ENCODE data around the gene FHAD1. TPM values are rescaled to one million over a fixed set of nuclear protein-coding genes. Genes with fewer than 3 reads are reported as not detected.
A peak's percentile ranks its signal among the peaks of the same experiment; 100 is the strongest.

The FHAD1 gene
- total and polyA plus RNA-seq, 2 donors (not counting 3 experiments of a cell fraction or from before 2014, with no cell fraction given), result 0.04 to 0.69 TPM

DNA sequence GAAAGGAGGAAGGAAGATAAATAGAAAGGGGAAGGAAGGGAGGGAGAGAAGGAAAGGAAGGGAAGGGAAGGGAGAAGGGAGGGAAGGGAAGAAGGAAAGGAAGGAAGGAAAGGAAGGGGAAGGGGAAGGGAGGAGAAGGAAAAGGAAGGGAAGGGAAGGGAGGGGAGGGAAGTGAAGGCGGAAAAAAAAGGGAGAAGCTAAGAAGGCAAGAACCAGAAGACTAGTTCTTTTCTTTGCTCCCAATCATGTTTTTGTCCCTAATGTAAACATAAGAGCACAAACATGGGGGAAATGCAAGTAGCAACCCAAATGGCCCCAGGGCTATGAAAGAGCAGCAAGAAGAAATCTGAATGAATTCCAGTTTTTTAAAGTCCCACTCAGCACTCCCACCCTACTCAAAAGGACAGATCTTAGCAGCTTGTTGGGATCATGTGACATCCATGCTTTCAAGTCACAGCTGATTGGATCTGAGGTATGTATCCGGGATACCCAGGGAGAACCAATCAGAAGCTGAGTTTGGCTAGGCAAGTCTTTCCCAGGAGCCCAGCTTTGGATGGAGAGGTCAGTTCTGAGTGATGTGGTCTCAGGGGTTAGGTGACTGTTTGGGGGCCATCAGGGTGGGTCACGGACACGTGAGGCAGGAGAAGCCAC lies 24.2 kb upstream of the FHAD1 start:
- Histone ChIP-seq H3K4me2 (ENCODE audit: insufficient read depth, low read length) (no peak overlapping the region), H3K36me3 (ENCODE audit: control insufficient read depth in 2 of 2, extremely low read depth in 1 of 2, insufficient read depth in 2 of 2, low read length in 2 of 2) (no peaks in the 10 kb centered on the region), H3K9me1 (replicated peaks; ENCODE audit: control insufficient read depth, extremely low read depth, insufficient read depth, low read length) (no peaks in the 10 kb centered on the region), H4K20me1 (replicated peaks; ENCODE audit: control insufficient read depth, extremely low read depth, insufficient read depth, low read length) (no peaks in the 10 kb centered on the region), H3K27ac (ENCODE audit: insufficient read depth, low read depth, low read length) (no peak overlapping the region), H3K9me3 (replicated peaks; ENCODE audit: control insufficient read depth, insufficient read depth, low read length) (no peaks in the 10 kb centered on the region), H3K79me2 (ENCODE audit: control insufficient read depth, insufficient read depth, low read length) (no peaks in the 10 kb centered on the region), H3K9ac (replicated peaks; ENCODE audit: extremely low read depth, insufficient read depth, low read length) (no peak overlapping the region), H2AFZ (ENCODE audit: low read depth, low read length) (no peak overlapping the region), H3K4me1 (ENCODE audit: control insufficient read depth, extremely low read depth, insufficient read depth, low read length) (peaks cover 22% of the 10 kb centered on the region), H3K27me3 (ENCODE audit: control insufficient read depth in 2 of 2, insufficient read depth in 2 of 2, low read length in 2 of 2) (no peaks in the 10 kb centered on the region), H3K4me3 (replicated peaks in 1 of 3; ENCODE audit: insufficient read depth in 1 of 3, low read depth in 1 of 3, low read length in 3 of 3) (no peak overlapping the region)
- TF ChIP-seq POLR2A (IDR thresholded peaks at IDR 0.05; ENCODE audit: low read depth, low read length) (no peak), FOS (IDR thresholded peaks at IDR 0.05; ENCODE audit: borderline replicate concordance, insufficient read depth, low read length) (no peak), GATA2 (IDR thresholded peaks at IDR 0.05; ENCODE audit: insufficient read depth, insufficient read length, low read depth, low read length) (no peak), EZH2 (IDR thresholded peaks at IDR 0.05; ENCODE audit: borderline replicate concordance, low read depth, low read length, severe bottlenecking) (no peak)
- FAIRE-seq (no peak), DNase-seq (ENCODE audit: low read depth, low spot score) (no peak)
- intact Hi-C loops (cut with micrococcal nuclease), result no loop called here
- ChIA-PET POLR2A (interaction anchor here (0.6 kb wide), 1 partner anchor 17 kb away, joined by 4 read pairs; no protein-coding TSS in a partner anchor), CTCF (interaction anchor here (1.0 kb wide), 1 partner anchor 69 kb away, joined by 3 read pairs; the partner anchor contains the start of gene TMEM51)
- no TSS peak for BruUV-seq (replicated peaks)
- dilution Hi-C loops (cut with MboI; ENCODE audit: extremely low pct_ligation_motif_present, low sequenced_read_pairs), result no loop called here

DNA sequence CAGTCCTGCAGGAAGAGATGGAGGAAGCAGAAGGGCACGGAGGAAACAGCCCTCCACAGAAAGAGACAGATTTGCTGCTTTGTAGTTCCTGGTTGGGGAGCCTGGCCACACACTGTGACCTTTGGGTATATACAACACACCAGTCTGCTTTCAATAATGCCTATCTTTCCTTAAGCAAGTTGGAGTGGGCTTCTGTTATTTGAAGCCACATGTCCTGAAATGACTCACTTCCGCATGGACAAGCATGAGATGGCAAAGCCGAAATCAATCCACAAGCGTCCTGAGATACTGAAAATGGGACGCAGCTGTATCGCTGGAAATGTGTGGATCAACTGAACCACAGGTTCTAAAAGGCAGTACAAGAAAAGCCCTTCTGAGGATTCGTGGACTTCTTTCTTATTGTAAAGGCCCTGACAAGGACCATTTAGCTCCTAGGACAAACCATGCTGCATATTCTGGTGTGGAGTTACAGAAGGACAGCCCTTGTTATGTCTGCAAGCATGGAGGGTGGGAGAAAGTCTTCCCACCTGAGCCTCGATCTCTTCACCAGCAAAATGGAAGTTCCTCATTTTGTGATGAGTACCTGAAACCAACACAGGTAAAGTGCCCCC lies 22.7 kb upstream of the FHAD1 start:
- dilution Hi-C loops (cut with MboI; ENCODE audit: extremely low pct_ligation_motif_present, low sequenced_read_pairs) (no loop called here), intact Hi-C loops (cut with micrococcal nuclease) (no loop called here)
- H3K9me3 ChIP-seq (replicated peaks; ENCODE audit: control insufficient read depth, insufficient read depth, low read length), result no peaks in the 10 kb centered on the region
- H3K4me2 ChIP-seq (ENCODE audit: insufficient read depth, low read length), result no peak overlapping the region
- no peak overlapping the region for H2AFZ ChIP-seq (ENCODE audit: low read depth, low read length)
- no peak overlapping the region for H3K4me3 ChIP-seq (replicated peaks in 1 of 3; ENCODE audit: insufficient read depth in 1 of 3, low read depth in 1 of 3, low read length in 3 of 3)
- no peaks in the 10 kb centered on the region for H3K27me3 ChIP-seq (ENCODE audit: control insufficient read depth in 2 of 2, insufficient read depth in 2 of 2, low read length in 2 of 2)
- no peaks in the 10 kb centered on the region for H3K79me2 ChIP-seq (ENCODE audit: control insufficient read depth, insufficient read depth, low read length)
- POLR2A ChIA-PET, result no interaction called here
- no peak overlapping the region for H3K27ac ChIP-seq (ENCODE audit: insufficient read depth, low read depth, low read length)
- no TSS peak for BruUV-seq (replicated peaks)
- H3K9me1 ChIP-seq (replicated peaks; ENCODE audit: control insufficient read depth, extremely low read depth, insufficient read depth, low read length), result no peaks in the 10 kb centered on the region
- no peaks in the 10 kb centered on the region for H3K36me3 ChIP-seq (ENCODE audit: control insufficient read depth in 2 of 2, extremely low read depth in 1 of 2, insufficient read depth in 2 of 2, low read length in 2 of 2)
- H4K20me1 ChIP-seq (replicated peaks; ENCODE audit: control insufficient read depth, extremely low read depth, insufficient read depth, low read length), result no peaks in the 10 kb centered on the region
- H3K4me1 ChIP-seq (ENCODE audit: control insufficient read depth, extremely low read depth, insufficient read depth, low read length), result peaks cover 12% of the 10 kb centered on the region
- DNase-seq (ENCODE audit: low read depth, low spot score) (peak; percentile 36), FAIRE-seq (peak; percentile 87)
- TF ChIP-seq FOS (IDR thresholded peaks at IDR 0.05; ENCODE audit: borderline replicate concordance, insufficient read depth, low read length) (peak; percentile 17), GATA2 (IDR thresholded peaks at IDR 0.05; ENCODE audit: insufficient read depth, insufficient read length, low read depth, low read length) (no peak), POLR2AphosphoS5 (IDR thresholded peaks at IDR 0.05; ENCODE audit: insufficient read depth, low read depth, low read length) (no peak), MYC (IDR thresholded peaks at IDR 0.05; ENCODE audit: low read depth, low read length) (no peak), POLR2A (IDR thresholded peaks at IDR 0.05; ENCODE audit: low read depth, low read length) (no peak), JUN (IDR thresholded peaks at IDR 0.05; ENCODE audit: borderline replicate concordance, insufficient read depth, insufficient read length, low read depth) (peak; percentile 59), EZH2 (IDR thresholded peaks at IDR 0.05; ENCODE audit: borderline replicate concordance, low read depth, low read length, severe bottlenecking) (no peak)
- TF ChIP-seq, protein P1, sequence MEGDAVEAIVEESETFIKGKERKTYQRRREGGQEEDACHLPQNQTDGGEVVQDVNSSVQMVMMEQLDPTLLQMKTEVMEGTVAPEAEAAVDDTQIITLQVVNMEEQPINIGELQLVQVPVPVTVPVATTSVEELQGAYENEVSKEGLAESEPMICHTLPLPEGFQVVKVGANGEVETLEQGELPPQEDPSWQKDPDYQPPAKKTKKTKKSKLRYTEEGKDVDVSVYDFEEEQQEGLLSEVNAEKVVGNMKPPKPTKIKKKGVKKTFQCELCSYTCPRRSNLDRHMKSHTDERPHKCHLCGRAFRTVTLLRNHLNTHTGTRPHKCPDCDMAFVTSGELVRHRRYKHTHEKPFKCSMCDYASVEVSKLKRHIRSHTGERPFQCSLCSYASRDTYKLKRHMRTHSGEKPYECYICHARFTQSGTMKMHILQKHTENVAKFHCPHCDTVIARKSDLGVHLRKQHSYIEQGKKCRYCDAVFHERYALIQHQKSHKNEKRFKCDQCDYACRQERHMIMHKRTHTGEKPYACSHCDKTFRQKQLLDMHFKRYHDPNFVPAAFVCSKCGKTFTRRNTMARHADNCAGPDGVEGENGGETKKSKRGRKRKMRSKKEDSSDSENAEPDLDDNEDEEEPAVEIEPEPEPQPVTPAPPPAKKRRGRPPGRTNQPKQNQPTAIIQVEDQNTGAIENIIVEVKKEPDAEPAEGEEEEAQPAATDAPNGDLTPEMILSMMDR (IDR thresholded peaks at IDR 0.05; ENCODE audit: extremely low read depth in 1 of 2, insufficient read depth in 1 of 2, low read depth in 1 of 2, low read length in 2 of 2), result no peak
- TF ChIP-seq, protein P2, sequence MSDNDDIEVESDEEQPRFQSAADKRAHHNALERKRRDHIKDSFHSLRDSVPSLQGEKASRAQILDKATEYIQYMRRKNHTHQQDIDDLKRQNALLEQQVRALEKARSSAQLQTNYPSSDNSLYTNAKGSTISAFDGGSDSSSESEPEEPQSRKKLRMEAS (IDR thresholded peaks at IDR 0.05; ENCODE audit: insufficient read depth, insufficient read length), result no peak
- no peak overlapping the region for H3K9ac ChIP-seq (replicated peaks; ENCODE audit: extremely low read depth, insufficient read depth, low read length)
- CTCF ChIA-PET, result no interaction called here

All from endothelial cell of umbilical vein (primary cell).